Ectodermal cell (in vitro differentiated cells): ENCODE results near the gene TMEM222.

Experiments used
- H3K27ac ChIP-seq: 2 replicates; pipeline ENCODE4 v1.7.0; 2013; ENCODE audit warnings: mild to moderate bottlenecking, low read depth, low read length; ENCODE audit not compliant: insufficient read depth, poor library complexity, severe bottlenecking
- H3K27me3 ChIP-seq: 2 replicates; pipeline ENCODE4 v1.7.0; 2013; ENCODE audit warnings: mild to moderate bottlenecking, low read length; ENCODE audit not compliant: insufficient read depth, control insufficient read depth, poor library complexity, severe bottlenecking
- H3K36me3 ChIP-seq: one replicate; pipeline ENCODE4 v1.7.0; 2013; ENCODE audit warnings: low read length; ENCODE audit not compliant: control insufficient read depth, insufficient read depth
- H3K4me1 ChIP-seq: one replicate; pipeline ENCODE4 v1.7.0; 2013; ENCODE audit warnings: low read length; ENCODE audit not compliant: control insufficient read depth, insufficient read depth
- H3K4me3 ChIP-seq: 2 replicates; pipeline ENCODE4 v1.7.0; 2013; ENCODE audit warnings: low read depth, low read length, control low read depth; ENCODE audit not compliant: insufficient read depth
- H3K9me3 ChIP-seq: 2 replicates; pipeline ENCODE4 v1.7.0; 2013; ENCODE audit warnings: mild to moderate bottlenecking, low read length, moderate library complexity; ENCODE audit not compliant: control insufficient read depth
- WGBS, 2 experiments: methylation state at CpG; one replicate each; pipeline ENCODE4 v1.1.7; 2013; ENCODE audit warnings: missing lambda C conversion rate in 2 of 2; 5-methylcytosine and 5-hydroxymethylcytosine counted together

The TMEM222 gene

DNA sequence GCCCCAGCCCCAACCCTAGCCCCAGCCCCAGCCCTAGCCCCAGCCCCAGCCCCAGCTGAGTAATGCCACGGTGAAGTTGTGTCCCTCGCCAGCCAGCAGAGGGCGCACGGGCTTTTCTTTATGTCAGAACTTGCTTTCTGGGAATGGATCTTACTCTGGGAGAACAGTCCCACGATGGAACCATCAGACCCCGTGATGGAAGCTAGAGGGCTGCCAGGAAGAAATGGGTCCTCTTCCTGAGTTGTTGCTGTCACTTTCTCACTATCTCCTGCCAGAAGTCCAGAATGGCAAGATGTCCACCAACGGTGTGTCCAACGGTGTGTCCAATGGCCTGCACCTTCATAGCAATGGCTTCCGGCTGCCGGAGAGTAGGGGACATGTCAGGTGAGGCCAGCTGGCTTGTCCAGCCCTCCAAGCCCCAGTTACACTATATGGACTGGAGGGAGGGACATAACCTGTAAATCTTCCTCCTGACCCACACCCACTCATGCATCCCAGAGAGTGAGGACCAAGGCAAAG is 25.1 kb upstream of the TMEM222 start:
- H3K4me1 ChIP-seq: peaks cover 36% of the 10 kb centered on the region
- H3K4me3 ChIP-seq: no peak overlapping the region
- H3K27ac ChIP-seq: no peak overlapping the region
- H3K27me3 ChIP-seq: no peaks in the 10 kb centered on the region
- no peaks in the 10 kb centered on the region for H3K9me3 ChIP-seq
- H3K36me3 ChIP-seq: peaks cover 13% of the 10 kb centered on the region
- 46% methylated on average over 10 of the region's 10 CpGs for WGBS, 2 experiments

DNA sequence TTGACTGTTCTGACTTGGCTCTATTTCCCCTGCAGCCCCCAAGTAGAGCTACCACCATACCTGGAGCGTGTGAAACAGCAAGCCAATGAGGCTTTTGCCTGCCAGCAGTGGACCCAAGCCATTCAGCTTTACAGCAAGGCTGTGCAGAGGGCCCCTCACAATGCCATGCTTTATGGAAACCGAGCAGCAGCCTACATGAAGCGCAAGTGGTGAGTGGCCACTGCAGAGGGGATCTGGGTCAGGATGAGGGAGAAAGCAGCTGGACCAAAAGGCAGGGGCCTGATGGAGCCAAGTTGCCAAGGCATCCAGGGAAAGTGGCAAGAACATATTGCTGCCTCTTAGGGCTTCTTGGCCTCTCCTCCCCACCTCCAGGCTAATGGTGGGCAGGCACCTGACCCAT is 24.1 kb upstream of the TMEM222 start:
- Histone ChIP-seq H3K4me1 (peaks cover 36% of the 10 kb centered on the region), H3K4me3 (no peak overlapping the region), H3K27me3 (no peaks in the 10 kb centered on the region), H3K9me3 (no peaks in the 10 kb centered on the region), H3K36me3 (peaks cover 13% of the 10 kb centered on the region), H3K27ac (no peak overlapping the region)
- 96 to 97% methylated on average over 3 of the region's 3 CpGs for WGBS, 2 experiments

- Histone ChIP-seq H3K9me3 (no peaks in the 10 kb centered on the region), H3K27me3 (no peaks in the 10 kb centered on the region), H3K4me1 (peaks cover 36% of the 10 kb centered on the region), H3K4me3 (no peak overlapping the region), H3K27ac (peak overlapping the region; percentile 74), H3K36me3 (peaks cover 13% of the 10 kb centered on the region)
- 92 to 93% methylated on average over 8 of the region's 8 CpGs for WGBS, 2 experiments
These were observed 23.2 kb upstream of the TMEM222 start for GRCh38 chr1:27298632-27299384.

GRCh38 chr1:27299385-27300271 is 22.3 kb upstream of the TMEM222 start:
- no peaks in the 10 kb centered on the region for H3K27me3 ChIP-seq
- peak overlapping the region; percentile 74 for H3K27ac ChIP-seq
- peaks cover 36% of the 10 kb centered on the region for H3K4me1 ChIP-seq
- H3K9me3 ChIP-seq: no peaks in the 10 kb centered on the region
- 47 to 49% methylated on average over 14 of the region's 14 CpGs for WGBS, 2 experiments
- H3K36me3 ChIP-seq: peaks cover 13% of the 10 kb centered on the region
- no peak overlapping the region for H3K4me3 ChIP-seq

- 42 to 58% methylated on average over 4 to 5 of the region's 5 CpGs for WGBS, 2 experiments
These were observed 21.5 kb upstream of the TMEM222 start for GRCh38 chr1:27300341-27301051.

DNA sequence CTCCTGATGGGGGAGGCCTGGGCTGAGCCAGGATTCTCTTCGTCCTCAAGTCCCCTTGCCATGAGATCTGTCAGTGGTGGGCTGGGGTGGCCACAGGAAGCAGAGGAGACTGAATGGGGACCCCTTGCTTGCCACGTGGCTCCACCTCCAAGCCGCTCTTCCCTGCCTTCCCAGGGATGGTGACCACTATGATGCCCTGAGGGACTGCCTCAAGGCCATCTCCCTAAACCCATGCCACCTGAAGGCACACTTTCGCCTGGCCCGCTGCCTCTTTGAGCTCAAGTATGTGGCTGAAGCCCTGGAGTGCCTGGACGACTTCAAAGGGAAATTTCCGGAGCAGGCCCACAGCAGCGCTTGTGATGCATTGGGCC is 20.9 kb upstream of the TMEM222 start:
- 60 to 61% methylated on average over 8 of the region's 8 CpGs for WGBS, 2 experiments
- Histone ChIP-seq H3K4me1 (peaks cover 46% of the 10 kb centered on the region), H3K27ac (no peak overlapping the region), H3K27me3 (no peaks in the 10 kb centered on the region), H3K36me3 (peaks cover 13% of the 10 kb centered on the region), H3K9me3 (no peaks in the 10 kb centered on the region), H3K4me3 (no peak overlapping the region)

More at GRCh38 chr1:27300341-27301051, 21.5 kb upstream of the TMEM222 start:
- Histone ChIP-seq H3K4me1 (peaks cover 40% of the 10 kb centered on the region), H3K4me3 (no peak overlapping the region), H3K27me3 (no peaks in the 10 kb centered on the region), H3K27ac (peak overlapping the region; percentile 74), H3K36me3 (peaks cover 13% of the 10 kb centered on the region), H3K9me3 (no peaks in the 10 kb centered on the region)

- Histone ChIP-seq H3K4me3 (no peak overlapping the region), H3K4me1 (peaks cover 52% of the 10 kb centered on the region), H3K27ac (no peak overlapping the region), H3K9me3 (no peaks in the 10 kb centered on the region), H3K36me3 (peaks cover 13% of the 10 kb centered on the region), H3K27me3 (no peaks in the 10 kb centered on the region)
- WGBS, 2 experiments: 81 to 84% methylated on average over 10 of the region's 10 CpGs
These were observed 20.3 kb upstream of the TMEM222 start for GRCh38 chr1:27301582-27302199.

DNA sequence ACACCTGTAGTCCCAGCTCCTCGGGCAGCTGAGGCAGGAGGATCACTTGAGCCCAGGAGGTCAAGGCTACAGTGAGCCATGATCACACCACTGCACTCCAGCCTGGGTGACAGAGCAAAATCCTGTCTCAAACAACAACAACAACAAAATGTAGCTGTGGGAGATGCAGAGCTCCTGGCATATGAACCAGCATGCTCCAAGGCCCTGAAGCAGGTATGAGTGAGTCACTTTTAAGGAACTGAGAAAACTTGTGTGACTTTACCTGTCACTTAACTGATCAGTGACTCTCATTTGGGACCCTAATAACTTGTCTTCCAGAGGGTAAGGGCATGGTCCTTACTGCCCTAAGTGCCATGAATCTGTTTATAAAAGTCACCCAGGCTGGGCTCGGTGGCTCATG is 19.4 kb upstream of the TMEM222 start:
- H3K4me1 ChIP-seq: peaks cover 62% of the 10 kb centered on the region
- H3K27ac ChIP-seq: no peak overlapping the region
- no peaks in the 10 kb centered on the region for H3K9me3 ChIP-seq
- WGBS, 2 experiments: 88 to 91% methylated on average over 2 of the region's 2 CpGs
- H3K27me3 ChIP-seq: no peaks in the 10 kb centered on the region
- peaks cover 5% of the 10 kb centered on the region for H3K36me3 ChIP-seq
- H3K4me3 ChIP-seq: no peak overlapping the region

GRCh38 chr1:27303509-27303908 is 18.5 kb upstream of the TMEM222 start:
- Histone ChIP-seq H3K4me3 (no peak overlapping the region), H3K4me1 (peaks cover 65% of the 10 kb centered on the region), H3K36me3 (no peaks in the 10 kb centered on the region), H3K9me3 (no peaks in the 10 kb centered on the region), H3K27ac (no peak overlapping the region), H3K27me3 (no peaks in the 10 kb centered on the region)
- WGBS, 2 experiments: 93% methylated on average over 15 of the region's 15 CpGs
